Measurements from ENCODE around the gene DRD4. TPM values are rescaled to one million over a fixed set of nuclear protein-coding genes. Genes with fewer than 3 reads are reported as not detected.

Gene DRD4
- total and polyA plus RNA-seq, 9 of the 15 experiments (the other 6 are each of a cell fraction or from before 2014, with no cell fraction given), result 0.04 to 0.95 (median 0.21) TPM; not detected in 5

- FAIRE-seq, result no peak
- TF ChIP-seq HNRNPK (IDR thresholded peaks at IDR 0.05; ENCODE audit: low read depth, low read length, poor library complexity, severe bottlenecking), result no peak
- TF ChIP-seq ID3 (CRISPR knock-in tag; IDR thresholded peaks at IDR 0.05), result no peak
- TF ChIP-seq ID3 (tag; IDR thresholded peaks at IDR 0.05), result no peak
- no peak for TF ChIP-seq SMARCC2 (IDR thresholded peaks at IDR 0.05; ENCODE audit: low read depth)
- no peak for TF ChIP-seq KDM4B (IDR thresholded peaks at IDR 0.05; ENCODE audit: borderline replicate concordance in 2 of 2, low read depth in 1 of 2)
- TF ChIP-seq SRSF1 (IDR thresholded peaks at IDR 0.05; ENCODE audit: low read depth, low read length), result no peak
- TF ChIP-seq SNAPC5 (CRISPR knock-in tag; IDR thresholded peaks at IDR 0.05), result no peak
- TF ChIP-seq PURB (CRISPR knock-in tag; IDR thresholded peaks at IDR 0.05; ENCODE audit: low read depth), result no peak
- no peak for TF ChIP-seq TAF9B (IDR thresholded peaks at IDR 0.05; ENCODE audit: partially characterized antibody)
- no peak for TF ChIP-seq CHD7 (IDR thresholded peaks at IDR 0.05; ENCODE audit: low read depth, low read length)
Measured at GRCh38 chr11:635945-636510, 1.0 kb upstream of the DRD4 start.

More at GRCh38 chr11:635945-636510, 1.0 kb upstream of the DRD4 start:
- Histone ChIP-seq H3K4me1 (replicated peaks in 1 of 2; ENCODE audit: control insufficient read depth in 2 of 2, insufficient read depth in 2 of 2, low read length in 2 of 2) (peaks cover 0 to 15% of the 10 kb centered on the region in 2 experiments; a peak in 2 of 5 replicates), H3K4me2 (ENCODE audit: insufficient read depth, low read length) (no peak overlapping the region), H4K20me1 (replicated peaks; ENCODE audit: control insufficient read depth, insufficient read depth, low read length) (no peaks in the 10 kb centered on the region), H3K27me3 (ENCODE audit: control insufficient read depth in 2 of 2, insufficient read depth in 2 of 2, low read length in 2 of 2) (no peaks in the 10 kb centered on the region), H3K9me3 (replicated peaks; ENCODE audit: control insufficient read depth, insufficient read depth, low read depth, low read length) (no peaks in the 10 kb centered on the region), H3K27ac (ENCODE audit: extremely low read depth, low read depth, low read length) (no peak overlapping the region), H3K9ac (ENCODE audit: insufficient read depth in 1 of 2, low read depth in 2 of 2, low read length in 2 of 2) (no peak overlapping the region), H3K79me2 (ENCODE audit: control insufficient read depth, insufficient read depth, low read length) (peaks cover 2% of the 10 kb centered on the region; the same call in 1 of the 3 replicates), H3K36me3 (ENCODE audit: control insufficient read depth, insufficient read depth, low read length) (peaks cover 30% of the 10 kb centered on the region; the same call in 2 of the 3 replicates), H3K9me1 (ENCODE audit: control insufficient read depth, insufficient read depth, low read length) (no peaks in the 10 kb centered on the region), H3K4me3 (no peak overlapping the region), H2AFZ (ENCODE audit: low read depth, low read length) (no peak overlapping the region)
- ATAC-seq (no peak), DNase-seq (ENCODE audit: extremely low read depth in 1 of 4, low spot score in 3 of 4) (no peak)
- BruUV-seq (replicated peaks), result no TSS peak
- CTCF ChIA-PET (ENCODE audit: low intra/inter-chr PET ratio), result no interaction called here
- WGBS (ENCODE audit: insufficient coverage, low coverage, missing lambda C conversion rate), result 88% methylated on average over 14 of the region's 22 CpGs
- intact Hi-C loops (cut with micrococcal nuclease), result no loop called here
- in situ Hi-C loops (cut with MboI), result no loop called here
- POLR2A ChIA-PET, result no interaction called here
